ENCODE measurements around the gene ZMPSTE24.

Gene ZMPSTE24

GRCh38 chr1:40311692-40312091 lies 53.7 kb downstream of the ZMPSTE24 start:
- peak overlapping the region in 9 of 11 experiments; percentile 67 to 86 (median 79); a peak in 17 of 22 replicates for H3K27ac ChIP-seq
- H3K4me3 ChIP-seq, result peak overlapping the region in 2 of 10 experiments; percentile 4 to 47; a peak in 2 of 20 replicates
- H3K4me2 ChIP-seq, result peak overlapping the region; percentile 86 to 99 (median 97)
- peaks cover 12 to 14% (median 13%) of the 10 kb centered on the region in 11 experiments for H3K27me3 ChIP-seq
- TF ChIP-seq Cebpa-rat (IDR thresholded peaks at IDR 0.05), result no peak
- no peaks in the 10 kb centered on the region for H4K20me1 ChIP-seq
- peaks cover 47 to 71% (median 67%) of the 10 kb centered on the region in 10 experiments for H3K4me1 ChIP-seq
- no peaks in the 10 kb centered on the region for H3K36me3 ChIP-seq
- no peaks in the 10 kb centered on the region for H3K9me3 ChIP-seq (replicated peaks in 1 of 11)
- peak overlapping the region in 8 of 11 experiments; percentile 63 to 78 (median 74); a peak in 10 of 22 replicates for H3K9ac ChIP-seq

GRCh38 chr1:40312238-40313205 lies 54.5 kb downstream of the ZMPSTE24 start:
- H3K4me3 ChIP-seq, result peak overlapping the region in 9 of 10 experiments; percentile 0 to 47 (median 17); a peak in 10 of 20 replicates
- peak overlapping the region; percentile 50 to 86 (median 78); a peak in 21 of 22 replicates for H3K27ac ChIP-seq
- H4K20me1 ChIP-seq, result no peaks in the 10 kb centered on the region
- peaks cover 51 to 79% (median 73%) of the 10 kb centered on the region in 10 experiments for H3K4me1 ChIP-seq
- no peaks in the 10 kb centered on the region for H3K9me3 ChIP-seq (replicated peaks in 1 of 11)
- peak overlapping the region; percentile 86 to 99 (median 97) for H3K4me2 ChIP-seq
- peaks cover 21 to 23% (median 21%) of the 10 kb centered on the region in 11 experiments for H3K27me3 ChIP-seq
- no peaks in the 10 kb centered on the region for H3K36me3 ChIP-seq
- H3K9ac ChIP-seq, result peak overlapping the region; percentile 16 to 78 (median 73); a peak in 19 of 22 replicates
- TF ChIP-seq Cebpa-rat (IDR thresholded peaks at IDR 0.05), result no peak

GRCh38 chr1:40313329-40313957 lies 55.4 kb downstream of the ZMPSTE24 start:
- Histone ChIP-seq H3K4me3 (peak overlapping the region in 6 of 10 experiments; percentile 17 to 47 (median 28); a peak in 9 of 20 replicates), H3K27me3 (peaks cover 25 to 29% (median 27%) of the 10 kb centered on the region in 11 experiments), H3K9ac (peak overlapping the region in 9 of 11 experiments; percentile 63 to 78 (median 74); a peak in 17 of 22 replicates), H3K9me3 (replicated peaks in 1 of 11) (no peaks in the 10 kb centered on the region), H4K20me1 (no peaks in the 10 kb centered on the region), H3K36me3 (no peaks in the 10 kb centered on the region), H3K27ac (peak overlapping the region; percentile 50 to 86 (median 78); a peak in 20 of 22 replicates), H3K4me1 (peaks cover 51 to 84% (median 74%) of the 10 kb centered on the region in 10 experiments), H3K4me2 (peak overlapping the region; percentile 86 to 99 (median 97))
- TF ChIP-seq Cebpa-rat (IDR thresholded peaks at IDR 0.05), result peak in 3 of 11 experiments; percentile 17 to 68 (median 47); a peak in 3 of 22 replicates

DNA sequence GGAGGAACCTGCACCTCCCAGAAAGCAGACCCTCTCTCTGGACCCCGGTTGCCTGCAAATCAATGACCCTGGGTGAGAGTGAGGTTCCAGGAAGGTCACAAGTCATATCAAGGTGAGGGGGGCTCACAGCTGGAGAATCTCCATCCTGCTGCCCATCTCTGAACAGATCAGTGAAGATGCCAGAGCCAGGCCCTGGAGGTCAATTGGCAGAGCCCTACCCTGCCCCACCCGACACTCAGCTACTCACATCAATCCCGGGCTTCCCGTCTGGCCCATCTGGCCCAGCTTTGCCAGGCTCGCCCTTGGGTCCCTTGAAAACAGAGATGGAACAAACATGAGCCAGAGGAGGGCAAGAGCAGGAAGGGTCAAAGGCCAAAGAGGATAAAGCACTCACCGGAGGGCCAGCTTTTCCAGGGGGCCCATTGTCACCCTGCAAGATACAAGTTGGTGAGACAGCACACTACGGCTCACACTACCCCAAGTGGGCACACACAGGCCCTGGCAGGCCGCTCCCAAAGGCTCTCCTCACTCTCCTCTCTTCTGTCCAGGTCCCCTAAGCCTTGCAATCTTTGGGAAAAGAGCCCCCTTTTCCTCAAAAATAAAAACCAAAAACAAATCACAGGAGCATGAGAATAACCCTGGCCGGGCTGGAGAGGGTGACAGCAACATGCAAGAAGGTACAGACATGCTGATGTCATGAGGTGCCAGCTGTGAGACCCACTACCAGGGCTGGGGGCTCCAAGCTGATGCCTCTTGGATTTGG lies 56.1 kb downstream of the ZMPSTE24 start:
- no peak for TF ChIP-seq Cebpa-rat (IDR thresholded peaks at IDR 0.05)
- peaks cover 25 to 32% (median 27%) of the 10 kb centered on the region in 11 experiments for H3K27me3 ChIP-seq
- H3K36me3 ChIP-seq, result no peaks in the 10 kb centered on the region
- peaks cover 51 to 88% (median 74%) of the 10 kb centered on the region in 10 experiments for H3K4me1 ChIP-seq
- peak overlapping the region; percentile 57 to 78 (median 73); a peak in 20 of 22 replicates for H3K9ac ChIP-seq
- H3K9me3 ChIP-seq (replicated peaks in 1 of 11), result no peaks in the 10 kb centered on the region
- peak overlapping the region; percentile 22 to 86 (median 78); a peak in 20 of 22 replicates for H3K27ac ChIP-seq
- H3K4me3 ChIP-seq, result peak overlapping the region; percentile 2 to 65 (median 54); a peak in 11 of 20 replicates
- H3K4me2 ChIP-seq, result peak overlapping the region; percentile 86 to 99 (median 97)
- no peaks in the 10 kb centered on the region for H4K20me1 ChIP-seq

DNA sequence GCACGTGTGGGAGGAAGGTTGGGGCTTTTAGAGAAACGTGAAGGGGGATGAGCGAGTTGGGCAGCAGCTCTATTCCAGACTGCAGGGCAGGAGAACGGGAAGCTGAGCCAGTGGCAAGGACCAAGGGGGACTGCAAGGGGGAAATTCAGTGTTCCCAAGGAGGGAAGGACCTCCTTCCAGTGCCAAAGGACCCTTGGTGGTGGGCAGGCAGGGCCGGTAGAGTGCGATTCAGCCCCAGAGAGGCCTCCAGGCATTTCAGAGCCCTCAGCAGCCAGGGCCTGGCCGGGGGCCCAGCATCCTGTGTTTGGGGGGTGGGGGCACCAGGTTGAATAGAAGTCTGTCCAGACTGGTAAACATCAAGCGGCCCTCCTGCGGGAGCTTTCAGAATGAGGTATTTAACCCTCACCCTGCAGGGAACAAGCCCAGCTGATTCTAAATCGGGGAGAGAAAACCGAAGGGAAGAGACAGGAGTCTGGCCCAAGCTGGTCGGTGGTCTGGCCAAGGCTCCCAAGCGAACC lies 56.7 kb downstream of the ZMPSTE24 start:
- peak overlapping the region; percentile 22 to 86 (median 78); a peak in 20 of 22 replicates for H3K27ac ChIP-seq
- H3K4me3 ChIP-seq, result peak overlapping the region; percentile 42 to 65 (median 56); a peak in 18 of 20 replicates

DNA sequence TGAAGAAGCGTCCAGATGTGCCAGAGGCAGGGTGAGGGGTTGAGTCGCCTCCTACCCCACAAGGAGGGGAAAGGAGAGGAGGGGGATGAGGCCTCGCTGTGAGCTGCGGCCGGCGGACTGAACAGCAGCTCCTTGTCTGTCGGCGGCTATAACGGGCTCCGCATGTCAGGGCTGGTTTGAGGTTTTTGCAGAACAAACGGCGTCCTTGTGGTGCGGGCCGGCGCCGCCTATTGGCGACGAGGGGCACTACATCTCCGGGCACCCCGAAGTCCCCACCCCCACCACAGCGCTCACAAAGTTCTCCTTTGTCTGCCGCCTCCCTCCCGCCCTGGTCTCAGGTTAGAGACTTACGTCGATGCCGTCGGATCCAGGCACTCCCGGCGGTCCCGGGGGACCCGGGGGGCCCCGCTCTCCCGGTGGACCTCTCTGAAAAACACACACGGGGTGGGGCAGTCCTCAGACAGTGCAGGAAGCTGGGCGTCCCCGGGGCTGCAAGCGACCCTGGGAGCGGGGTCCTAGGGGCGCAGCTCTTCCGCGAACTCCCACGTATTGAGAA lies 57.3 kb downstream of the ZMPSTE24 start:
- H3K27ac ChIP-seq, result peak overlapping the region; percentile 22 to 86 (median 78); a peak in 20 of 22 replicates
- H3K4me1 ChIP-seq, result peaks cover 51 to 78% (median 65%) of the 10 kb centered on the region in 10 experiments
- H3K27me3 ChIP-seq, result peaks cover 25 to 32% (median 27%) of the 10 kb centered on the region in 11 experiments
- H4K20me1 ChIP-seq, result no peaks in the 10 kb centered on the region
- peak overlapping the region; percentile 47 to 70 (median 60) for H3K4me3 ChIP-seq
- peak overlapping the region; percentile 59 to 78 (median 73); a peak in 21 of 22 replicates for H3K9ac ChIP-seq
- no peaks in the 10 kb centered on the region for H3K36me3 ChIP-seq
- TF ChIP-seq Cebpa-rat (IDR thresholded peaks at IDR 0.05), result no peak
- H3K9me3 ChIP-seq (replicated peaks in 1 of 11), result no peaks in the 10 kb centered on the region
- peak overlapping the region; percentile 86 to 99 (median 97) for H3K4me2 ChIP-seq

More for the DNA sequence above, 56.7 kb downstream of the ZMPSTE24 start:
- Histone ChIP-seq H3K36me3 (no peaks in the 10 kb centered on the region), H3K27me3 (peaks cover 25 to 32% (median 27%) of the 10 kb centered on the region in 11 experiments), H3K9me3 (replicated peaks in 1 of 11) (no peaks in the 10 kb centered on the region), H3K9ac (peak overlapping the region; percentile 57 to 78 (median 73); a peak in 21 of 22 replicates), H3K4me2 (peak overlapping the region; percentile 86 to 99 (median 97)), H4K20me1 (no peaks in the 10 kb centered on the region), H3K4me1 (peaks cover 51 to 83% (median 70%) of the 10 kb centered on the region in 10 experiments)
- TF ChIP-seq Cebpa-rat (IDR thresholded peaks at IDR 0.05), result no peak

GRCh38 chr1:40315795-40316594 lies 58.0 kb downstream of the ZMPSTE24 start:
- H4K20me1 ChIP-seq, result no peaks in the 10 kb centered on the region
- H3K4me3 ChIP-seq, result peak overlapping the region; percentile 47 to 70 (median 60)
- no peak for TF ChIP-seq Cebpa-rat (IDR thresholded peaks at IDR 0.05)
- H3K4me2 ChIP-seq, result peak overlapping the region; percentile 86 to 99 (median 97)
- H3K27me3 ChIP-seq, result peaks cover 25 to 32% (median 27%) of the 10 kb centered on the region in 11 experiments
- no peaks in the 10 kb centered on the region for H3K9me3 ChIP-seq (replicated peaks in 1 of 11)
- H3K36me3 ChIP-seq, result no peaks in the 10 kb centered on the region
- H3K27ac ChIP-seq, result peak overlapping the region; percentile 5 to 86 (median 78); a peak in 20 of 22 replicates
- H3K4me1 ChIP-seq, result peaks cover 51 to 71% (median 58%) of the 10 kb centered on the region in 10 experiments
- H3K9ac ChIP-seq, result peak overlapping the region; percentile 59 to 78 (median 73)
